HG03045 (cell line): ENCODE measurements around the gene UNC45B.
"Not testable (repeated sequence)": the region's sequence is repeated elsewhere in the genome, so short reads cannot be mapped to it uniquely, and the experiment has no call there.

Experiments used
- ATAC-seq: cut with Tn5 transposase; IDR thresholded peaks from one replicate; pipeline ENCODE4 v1.9.1; 2021; ENCODE audit warnings: mild to moderate bottlenecking, moderate library complexity; ENCODE audit not compliant: unreplicated experiment

Gene UNC45B

DNA sequence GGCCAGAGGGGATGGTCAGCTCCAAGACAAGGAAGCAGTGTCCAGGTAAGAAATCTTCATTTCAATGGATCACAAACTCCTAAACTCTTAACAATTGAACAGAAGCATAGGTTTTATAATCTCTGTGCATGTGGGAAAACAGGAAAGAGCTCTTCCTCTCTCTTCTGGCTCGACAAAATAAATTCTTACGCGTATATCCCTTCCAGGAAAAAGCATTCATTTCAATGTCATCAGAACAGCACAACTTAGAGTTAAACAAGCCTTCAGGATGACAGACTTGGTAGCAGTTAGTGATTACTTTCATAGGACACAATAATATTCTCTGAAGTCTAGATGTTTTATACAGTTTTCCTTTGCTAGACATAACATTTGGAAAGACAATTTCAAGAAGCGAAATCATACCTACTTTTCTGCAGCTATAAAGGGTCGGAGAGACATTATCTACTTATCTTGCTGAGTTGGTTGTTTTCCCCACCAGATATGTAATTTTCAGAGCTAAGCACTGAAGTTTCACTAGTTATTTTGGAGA is 65.9 kb downstream of the UNC45B start:
- ATAC-seq, result no peak

DNA sequence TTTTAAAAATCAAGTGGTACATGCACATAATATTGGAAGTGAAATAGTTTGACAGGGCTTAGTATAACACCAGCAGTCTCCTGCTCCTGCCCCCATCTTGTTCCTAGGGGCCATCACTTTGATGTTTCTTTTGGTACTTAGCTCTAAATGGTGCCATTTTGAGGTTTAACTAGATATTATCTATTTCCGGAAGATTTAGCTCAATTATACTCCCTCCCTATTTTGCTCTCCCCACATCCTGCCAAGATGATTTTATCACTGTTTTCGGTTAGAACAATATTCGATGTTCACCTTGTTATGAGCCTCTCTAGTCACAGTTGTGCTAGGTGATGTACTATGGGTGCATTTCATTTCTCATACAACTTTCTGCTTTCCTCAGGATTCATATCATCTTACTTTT is 66.6 kb downstream of the UNC45B start:
- ATAC-seq, result no peak

DNA sequence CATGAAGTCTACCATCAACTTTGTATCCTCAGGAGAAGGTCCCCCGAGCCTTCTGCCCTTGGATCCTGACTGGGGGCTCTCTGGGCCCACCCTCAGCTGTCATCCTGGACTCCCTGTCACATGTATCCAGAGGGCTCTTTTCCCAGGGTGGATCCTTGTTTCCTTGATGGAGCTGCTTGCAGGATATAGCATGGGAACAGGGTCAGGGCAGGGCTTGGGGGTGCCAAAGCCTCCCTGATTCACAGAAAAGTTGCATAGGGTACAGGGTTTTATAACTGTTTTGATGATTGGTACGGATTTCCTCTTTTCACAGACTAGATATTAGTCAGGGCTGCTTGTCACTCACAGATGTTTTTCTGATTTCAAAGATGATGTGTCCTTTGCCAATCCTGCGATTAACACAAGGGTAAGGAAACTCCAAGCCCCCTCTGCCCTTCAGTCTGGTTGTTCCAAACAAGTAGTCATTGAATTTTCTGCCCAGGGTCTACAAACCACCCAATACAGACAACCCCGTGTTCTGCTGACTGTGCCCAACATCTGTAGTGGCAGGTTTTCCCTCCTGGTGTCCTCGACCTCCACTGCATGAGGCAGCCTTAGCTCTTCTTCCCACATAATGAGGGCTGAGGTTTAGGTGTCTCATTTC is 67.1 kb downstream of the UNC45B start:
- no peak for ATAC-seq

DNA sequence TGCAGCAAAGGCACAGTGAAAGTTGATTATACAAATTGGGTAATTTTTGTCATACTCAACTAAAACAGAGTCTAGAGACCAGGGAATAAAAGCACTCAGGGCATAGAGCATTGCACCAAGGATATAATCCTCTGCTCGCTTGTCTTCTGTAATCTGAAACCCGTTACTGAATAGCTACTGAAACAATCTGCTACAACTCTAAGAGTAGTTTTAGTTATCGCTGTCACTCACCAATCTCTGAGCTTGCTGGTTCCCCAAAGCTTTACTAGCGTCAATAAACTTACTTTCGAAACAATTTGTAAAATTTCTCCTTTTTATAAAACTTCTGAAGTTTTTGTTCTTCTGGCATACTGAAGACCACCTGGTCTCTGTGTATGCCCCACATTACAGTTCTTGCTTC is 69.5 kb downstream of the UNC45B start:
- no peak for ATAC-seq

DNA sequence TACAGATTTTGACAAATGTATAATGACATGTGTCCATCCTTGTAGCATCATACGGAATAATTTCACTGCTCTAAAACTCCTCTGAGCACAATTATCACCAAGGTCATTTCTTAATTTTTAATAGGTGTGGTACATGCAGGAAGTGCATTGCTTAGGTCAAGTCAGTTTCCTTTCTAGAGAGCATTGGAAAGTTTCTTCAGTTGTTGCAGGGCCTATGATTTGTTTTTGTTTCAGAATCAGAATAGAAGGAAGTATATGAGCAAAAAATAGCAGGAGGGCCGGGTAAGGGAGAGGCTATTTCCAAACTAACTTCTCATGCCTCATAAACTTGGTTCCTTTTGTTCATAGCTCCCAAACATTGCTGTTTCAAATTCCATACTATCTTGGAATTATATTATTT is 71.3 kb downstream of the UNC45B start:
- no peak for ATAC-seq

DNA sequence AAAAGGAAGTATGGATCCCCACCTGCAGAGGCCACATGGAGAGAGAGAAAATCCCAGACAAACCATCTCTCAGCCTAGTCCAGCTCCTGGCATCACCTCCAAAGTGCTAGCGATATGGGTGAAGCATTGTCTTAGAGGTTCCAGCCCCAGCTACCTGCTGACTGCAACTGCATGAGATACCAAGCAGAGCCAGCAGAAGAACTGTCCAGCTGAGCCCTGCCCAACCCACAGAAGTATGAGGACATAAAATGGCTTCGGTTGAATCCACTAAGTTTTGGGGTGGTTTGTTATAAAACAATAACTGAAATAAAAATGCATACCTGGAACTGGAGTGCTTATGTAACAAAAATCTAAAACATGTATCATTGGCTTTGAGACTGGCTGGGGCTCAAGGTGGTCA is 74.8 kb downstream of the UNC45B start:
- ATAC-seq, result no peak

DNA sequence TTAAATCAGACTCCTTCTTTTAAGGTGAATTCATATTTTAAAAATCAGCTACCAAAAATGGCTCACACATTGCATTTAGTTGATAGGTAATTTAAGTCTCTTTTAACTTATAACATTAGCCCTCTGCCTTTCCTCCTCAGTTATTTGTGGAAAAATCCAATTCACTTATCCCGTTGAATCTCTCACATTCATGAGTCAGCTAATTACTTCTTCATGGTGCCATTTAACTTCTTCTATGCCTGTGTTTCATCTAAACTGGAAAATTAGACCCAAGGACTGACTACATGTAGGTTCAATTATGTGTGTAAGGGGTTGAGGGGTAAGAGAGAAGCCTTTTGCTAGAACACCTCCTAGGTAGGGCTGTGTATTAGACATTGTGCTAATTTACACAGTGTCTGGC is 76.8 kb downstream of the UNC45B start:
- ATAC-seq, result no peak

DNA sequence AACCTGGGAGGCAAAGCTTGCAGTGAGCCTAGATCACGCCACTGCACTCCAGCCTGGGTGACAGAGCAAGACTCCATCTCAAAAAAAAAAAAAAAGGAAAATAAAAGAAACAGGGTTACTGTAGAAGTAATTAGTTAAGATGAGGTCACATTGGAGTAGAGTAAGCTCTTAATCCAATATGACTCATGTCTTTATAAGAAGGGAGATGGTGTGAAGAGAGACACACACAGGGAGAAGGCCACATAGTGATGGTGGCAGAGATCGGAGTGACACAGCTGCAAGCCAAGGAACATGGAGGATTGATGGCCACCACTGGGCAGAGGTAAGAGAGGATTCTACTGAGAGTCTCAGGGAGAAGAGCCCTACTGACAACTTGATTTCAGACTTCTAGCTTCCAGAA is 79.9 kb downstream of the UNC45B start:
- ATAC-seq, result no peak

DNA sequence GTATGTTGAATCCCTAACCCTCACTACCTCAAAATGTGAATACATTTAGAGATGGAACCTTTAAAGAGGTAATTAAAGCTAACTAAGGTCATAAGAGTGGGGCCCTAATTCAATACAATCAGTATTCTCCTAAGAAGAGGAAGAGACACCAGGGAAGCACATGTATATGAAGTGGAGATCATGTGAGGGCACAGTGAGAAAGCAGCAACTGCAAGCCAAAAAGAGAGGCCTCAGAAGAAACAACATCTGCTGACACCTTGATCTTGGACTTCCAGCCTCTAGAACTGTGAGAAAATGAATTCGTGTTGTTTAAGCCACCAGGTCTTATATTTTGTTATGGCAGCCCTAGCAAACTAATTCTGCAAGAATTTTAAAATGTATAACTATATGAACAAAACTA is 82.0 kb downstream of the UNC45B start:
- ATAC-seq, result no peak

DNA sequence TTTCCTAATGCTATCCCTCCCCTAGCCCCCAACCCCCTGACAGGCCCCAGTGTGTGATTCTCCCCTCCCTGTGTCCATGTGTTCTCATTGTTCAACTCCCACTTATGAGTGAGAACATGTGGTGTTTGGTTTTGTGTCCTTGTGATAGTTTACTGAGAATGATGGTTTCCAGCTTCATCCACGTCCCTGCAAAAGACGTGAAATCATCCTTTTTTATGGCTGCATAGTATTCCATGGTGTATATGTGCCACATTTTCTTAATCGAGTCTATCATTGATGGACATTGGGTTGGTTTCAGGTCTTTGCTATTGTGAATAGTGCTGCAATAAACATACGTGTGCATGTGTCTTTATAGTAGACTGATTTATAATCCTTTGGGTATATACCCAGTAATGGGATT is 86.7 kb downstream of the UNC45B start:
- ATAC-seq, result not testable (repeated sequence)

DNA sequence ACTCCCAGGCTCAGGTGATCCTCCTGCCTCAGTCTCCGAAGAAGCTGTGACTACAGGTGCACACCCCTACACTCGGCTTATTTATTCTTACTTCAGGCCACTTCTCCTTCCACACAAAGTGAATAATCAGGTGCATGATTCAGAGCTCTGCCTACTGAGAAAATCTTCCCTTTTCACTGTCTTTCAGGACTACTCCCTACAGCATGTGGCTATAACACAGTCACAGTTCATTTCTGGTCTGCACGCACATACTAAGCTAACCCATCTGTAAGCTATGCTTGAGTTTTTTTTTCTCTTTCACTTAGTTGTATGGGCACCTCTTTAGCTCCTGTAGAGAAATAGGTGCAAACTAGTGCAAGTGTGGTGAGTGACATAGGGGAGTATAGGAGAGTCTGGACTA is 87.7 kb downstream of the UNC45B start:
- ATAC-seq, result no peak

DNA sequence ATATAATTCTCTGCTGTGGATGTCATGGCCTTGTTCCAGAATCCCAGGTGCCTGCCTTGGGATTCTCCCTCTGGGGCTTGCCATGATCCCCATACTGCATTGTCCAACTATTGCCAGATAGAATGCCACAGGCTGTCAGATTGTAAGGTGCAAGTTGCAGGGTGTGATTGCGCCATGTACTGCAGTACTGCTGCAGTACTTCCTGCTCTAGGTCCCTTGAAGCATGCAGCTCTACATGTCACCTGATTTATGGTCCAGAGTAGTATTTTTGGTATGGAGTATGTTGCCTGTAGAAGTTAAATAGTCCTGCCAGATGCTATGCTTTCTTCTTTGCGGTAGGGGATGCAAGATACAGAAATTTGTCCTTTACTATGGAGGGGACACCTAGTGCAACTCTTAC is 88.3 kb downstream of the UNC45B start:
- ATAC-seq, result no peak

DNA sequence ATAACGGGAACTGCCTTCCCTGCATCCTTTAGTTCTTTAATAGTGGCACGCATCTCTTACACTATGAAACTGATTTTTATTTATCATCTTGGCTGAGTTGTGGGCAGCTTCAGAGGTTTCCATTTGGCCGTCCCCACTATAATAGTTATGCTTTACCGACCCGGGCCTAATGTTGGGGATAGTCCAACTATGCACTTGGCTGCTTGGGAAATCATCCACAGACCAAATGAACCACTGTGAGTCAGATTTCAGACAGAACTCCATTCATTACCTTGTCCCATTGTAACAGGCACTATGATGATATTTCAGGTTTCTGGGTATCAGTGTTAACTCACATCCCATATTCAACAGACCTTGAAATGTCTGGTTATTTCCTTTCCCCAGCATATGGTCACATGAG is 89.2 kb downstream of the UNC45B start:
- ATAC-seq, result no peak

DNA sequence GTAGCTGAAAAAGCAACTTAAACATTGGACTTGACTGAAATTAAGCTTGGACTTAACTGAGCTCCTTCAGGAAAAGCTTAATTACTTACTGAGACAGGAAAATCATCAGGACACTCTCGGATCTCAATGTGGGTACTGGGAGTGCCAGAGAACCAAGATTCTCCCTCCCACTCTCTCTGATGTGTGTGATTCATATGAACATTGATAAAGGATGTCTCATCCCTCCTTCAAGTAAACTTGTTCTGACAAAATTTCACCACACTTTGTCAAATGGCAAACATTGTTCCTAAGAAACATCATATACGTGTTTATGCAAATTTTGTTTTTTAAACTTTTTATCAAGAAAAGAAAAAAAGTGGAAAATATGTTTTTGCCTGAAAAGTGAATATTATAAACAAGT is 91.2 kb downstream of the UNC45B start:
- no peak for ATAC-seq
